Measurements from ENCODE around the gene GPR35.
"Not testable (repeated sequence)": the region's sequence is repeated elsewhere in the genome, so short reads cannot be mapped to it uniquely, and the experiment has no call there.

DNA sequence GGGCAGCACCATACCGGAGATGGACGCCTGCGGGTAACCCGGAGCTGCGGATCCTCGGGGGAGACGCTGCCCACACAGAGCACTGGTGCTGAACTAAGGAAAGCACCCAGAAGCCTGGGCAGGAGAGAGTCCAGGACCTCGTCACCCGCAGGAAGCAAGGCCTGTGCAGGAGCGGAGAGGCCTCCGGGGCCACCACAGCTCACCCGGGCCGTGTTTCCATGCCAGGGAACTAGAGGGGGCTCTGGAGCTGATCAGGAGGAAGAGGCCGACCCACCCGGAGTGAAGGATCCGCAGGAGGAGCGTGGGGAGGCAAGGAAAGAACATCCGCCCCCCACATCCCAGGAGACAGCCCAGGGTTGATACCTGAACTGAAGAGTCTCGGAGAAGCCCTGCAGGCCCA lies 53.6 kb downstream of the GPR35 start:
- TF ChIP-seq, protein P1, sequence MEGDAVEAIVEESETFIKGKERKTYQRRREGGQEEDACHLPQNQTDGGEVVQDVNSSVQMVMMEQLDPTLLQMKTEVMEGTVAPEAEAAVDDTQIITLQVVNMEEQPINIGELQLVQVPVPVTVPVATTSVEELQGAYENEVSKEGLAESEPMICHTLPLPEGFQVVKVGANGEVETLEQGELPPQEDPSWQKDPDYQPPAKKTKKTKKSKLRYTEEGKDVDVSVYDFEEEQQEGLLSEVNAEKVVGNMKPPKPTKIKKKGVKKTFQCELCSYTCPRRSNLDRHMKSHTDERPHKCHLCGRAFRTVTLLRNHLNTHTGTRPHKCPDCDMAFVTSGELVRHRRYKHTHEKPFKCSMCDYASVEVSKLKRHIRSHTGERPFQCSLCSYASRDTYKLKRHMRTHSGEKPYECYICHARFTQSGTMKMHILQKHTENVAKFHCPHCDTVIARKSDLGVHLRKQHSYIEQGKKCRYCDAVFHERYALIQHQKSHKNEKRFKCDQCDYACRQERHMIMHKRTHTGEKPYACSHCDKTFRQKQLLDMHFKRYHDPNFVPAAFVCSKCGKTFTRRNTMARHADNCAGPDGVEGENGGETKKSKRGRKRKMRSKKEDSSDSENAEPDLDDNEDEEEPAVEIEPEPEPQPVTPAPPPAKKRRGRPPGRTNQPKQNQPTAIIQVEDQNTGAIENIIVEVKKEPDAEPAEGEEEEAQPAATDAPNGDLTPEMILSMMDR (IDR thresholded peaks at IDR 0.05) = not testable (repeated sequence)
- not testable (repeated sequence) for TF ChIP-seq POLR2A (IDR thresholded peaks at IDR 0.05)
